Chondrocyte (in vitro differentiated cells): Measurements from ENCODE around the gene RBM19. TPM values are rescaled to one million over a fixed set of nuclear protein-coding genes. Genes with fewer than 3 reads are reported as not detected.

Source experiments
- DNase-seq: peaks from one replicate; pipeline ENCODE4 v3.0.0; 2021; ENCODE audit warnings: mixed read lengths, low spot score
- H3K27ac Mint-ChIP-seq: one replicate; pipeline ENCODE4 v1.8.0; 2021; ENCODE audit warnings: mild to moderate bottlenecking, moderate library complexity, mixed read lengths; ENCODE audit not compliant: unreplicated experiment
- H3K27me3 Mint-ChIP-seq: 2 replicates; pipeline ENCODE4 v1.8.0; 2021; ENCODE audit warnings: low read depth, mixed read lengths
- H3K36me3 Mint-ChIP-seq: 2 replicates; pipeline ENCODE4 v1.8.0; 2021; ENCODE audit warnings: low read depth, mixed read lengths
- H3K4me1 Mint-ChIP-seq: 2 replicates; pipeline ENCODE4 v1.8.0; 2021; ENCODE audit warnings: low read depth, mild to moderate bottlenecking, mixed read lengths
- H3K4me3 Mint-ChIP-seq: one replicate; pipeline ENCODE4 v1.8.0; 2021; ENCODE audit warnings: mild to moderate bottlenecking, moderate library complexity, mixed read lengths; ENCODE audit not compliant: unreplicated experiment
- H3K9me3 Mint-ChIP-seq: 2 replicates; pipeline ENCODE4 v1.8.0; 2021; ENCODE audit warnings: low read depth, mixed read lengths
- CTCF ChIP-seq: fragments of 200-600 bp; sonication (generic); IDR thresholded peaks from 2 replicates; pipeline ENCODE4 v1.5.0; 2021; ENCODE audit warnings: antibody characterized with exemption, mild to moderate bottlenecking, moderate library complexity
- total RNA-seq: library from RNA; stranded (reverse); gene quantifications from 3 replicates; pipeline ENCODE4 v1.2.1, GENCODE V29; 2021

The RBM19 gene
- total RNA-seq, 1 donor from 2014 or later = 16.2 TPM

- Mint-ChIP-seq H3K9me3 (no peaks in the 10 kb centered on the region), H3K4me3 (no peak overlapping the region), H3K36me3 (no peaks in the 10 kb centered on the region), H3K27ac (no peak overlapping the region), H3K27me3 (peaks cover 41% of the 10 kb centered on the region), H3K4me1 (no peaks in the 10 kb centered on the region)
- TF ChIP-seq CTCF = no peak
- DNase-seq = no peak
These were observed 12.0 kb upstream of the RBM19 start for GRCh38 chr12:113978080-113978479.

GRCh38 chr12:113974006-113974405 lies 7.9 kb upstream of the RBM19 start:
- Mint-ChIP-seq H3K36me3 (no peaks in the 10 kb centered on the region), H3K27me3 (peaks cover 55% of the 10 kb centered on the region), H3K9me3 (no peaks in the 10 kb centered on the region), H3K27ac (no peak overlapping the region), H3K4me1 (no peaks in the 10 kb centered on the region), H3K4me3 (no peak overlapping the region)
- DNase-seq = no peak
- TF ChIP-seq CTCF = no peak

- Mint-ChIP-seq H3K36me3 (no peaks in the 10 kb centered on the region), H3K4me3 (no peak overlapping the region), H3K27ac (no peak overlapping the region), H3K27me3 (peaks cover 56% of the 10 kb centered on the region), H3K9me3 (no peaks in the 10 kb centered on the region), H3K4me1 (no peaks in the 10 kb centered on the region)
- no peak for DNase-seq
- TF ChIP-seq CTCF = no peak
These were observed 7.2 kb upstream of the RBM19 start for GRCh38 chr12:113973109-113973904.

GRCh38 chr12:113971392-113971791 lies 5.3 kb upstream of the RBM19 start:
- Mint-ChIP-seq H3K4me1 (peaks cover 10% of the 10 kb centered on the region), H3K36me3 (no peaks in the 10 kb centered on the region), H3K9me3 (no peaks in the 10 kb centered on the region), H3K27ac (no peak overlapping the region), H3K27me3 (peaks cover 50% of the 10 kb centered on the region), H3K4me3 (no peak overlapping the region)
- no peak for DNase-seq
- TF ChIP-seq CTCF = no peak

GRCh38 chr12:113970211-113970610 lies 4.1 kb upstream of the RBM19 start:
- Mint-ChIP-seq H3K4me1 (peaks cover 18% of the 10 kb centered on the region), H3K27ac (no peak overlapping the region), H3K4me3 (no peak overlapping the region), H3K27me3 (peaks cover 46% of the 10 kb centered on the region), H3K36me3 (no peaks in the 10 kb centered on the region), H3K9me3 (no peaks in the 10 kb centered on the region)
- DNase-seq = no peak
- TF ChIP-seq CTCF = no peak
